ENCODE data around the gene PDE6A.

- TF ChIP-seq CTCF (IDR thresholded peaks at IDR 0.05) (no peak), TEAD4 (CRISPR knock-in tag; IDR thresholded peaks at IDR 0.05) (no peak), USF2 (CRISPR knock-in tag; IDR thresholded peaks at IDR 0.05) (no peak), ZNF423 (CRISPR knock-in tag; IDR thresholded peaks at IDR 0.05) (no peak), NR2C2 (CRISPR knock-in tag; IDR thresholded peaks at IDR 0.05) (no peak), CREB1 (CRISPR knock-in tag; IDR thresholded peaks at IDR 0.05) (no peak), ZBTB21 (CRISPR knock-in tag; IDR thresholded peaks at IDR 0.05; ENCODE audit: borderline replicate concordance) (no peak), ZNF121 (CRISPR knock-in tag; IDR thresholded peaks at IDR 0.05) (no peak)
Observed at GRCh38 chr5:149832636-149833035, 112.0 kb downstream of the PDE6A start.

Data from WTC11 (cell line).